AG04450 (cell line): ENCODE results near the gene TTLL9. TPM values are rescaled to one million over a fixed set of nuclear protein-coding genes. Genes with fewer than 3 reads are reported as not detected.

ENCODE experiments used
- CTCF ChIA-PET: fragments of 300-600, 350-600 bp; formaldehyde crosslinking; extraction: SDS; loops from one replicate; lab custom pipeline; 2022; ENCODE audit warnings: antibody characterized with exemption, inconsistent platforms; lab: Charles Lee
- POLR2A ChIA-PET: fragments of 350-600 bp; formaldehyde crosslinking; extraction: SDS; loops from one replicate; lab custom pipeline; 2021; ENCODE audit warnings: antibody characterized with exemption, inconsistent platforms; lab: Yijun Ruan, JAX
- DNase-seq: peaks from one replicate; pipeline ENCODE4 v3.0.0-alpha.2; 2011; ENCODE audit warnings: low read depth, low spot score
- H3K27ac ChIP-seq: one replicate; pipeline ENCODE4 v1.5.1; 2012; ENCODE audit warnings: low read depth, low read length, control low read depth
- H3K27me3 ChIP-seq: one replicate; pipeline ENCODE4 v1.6.0; 2012; ENCODE audit warnings: low read length; ENCODE audit not compliant: control insufficient read depth, insufficient read depth
- H3K4me3 ChIP-seq: 2 replicates; pipeline ENCODE4 v1.5.1; 2011; ENCODE audit warnings: mild to moderate bottlenecking, low read depth, low read length, control low read depth
- H3K9me3 ChIP-seq: 2 replicates; pipeline ENCODE4 v1.5.1; 2012; ENCODE audit warnings: low read length; ENCODE audit not compliant: control insufficient read depth, insufficient read depth
- polyA plus RNA-seq: library from polyadenylated mRNA; depleted of rRNA; stranded (reverse); fragments of >200 nt; gene quantifications from 2 replicates; pipeline ENCODE4 v1.2.3, GENCODE V29; 2011
- TF ChIP-seq, protein P1 (sequence below): IDR thresholded peaks from 2 replicates; pipeline ENCODE4 v1.5.1; 2011; ENCODE audit warnings: low read depth, low read length, control low read depth, inconsistent platforms

The TTLL9 gene
- polyA plus RNA-seq, 1 experiment, result not detected

DNA sequence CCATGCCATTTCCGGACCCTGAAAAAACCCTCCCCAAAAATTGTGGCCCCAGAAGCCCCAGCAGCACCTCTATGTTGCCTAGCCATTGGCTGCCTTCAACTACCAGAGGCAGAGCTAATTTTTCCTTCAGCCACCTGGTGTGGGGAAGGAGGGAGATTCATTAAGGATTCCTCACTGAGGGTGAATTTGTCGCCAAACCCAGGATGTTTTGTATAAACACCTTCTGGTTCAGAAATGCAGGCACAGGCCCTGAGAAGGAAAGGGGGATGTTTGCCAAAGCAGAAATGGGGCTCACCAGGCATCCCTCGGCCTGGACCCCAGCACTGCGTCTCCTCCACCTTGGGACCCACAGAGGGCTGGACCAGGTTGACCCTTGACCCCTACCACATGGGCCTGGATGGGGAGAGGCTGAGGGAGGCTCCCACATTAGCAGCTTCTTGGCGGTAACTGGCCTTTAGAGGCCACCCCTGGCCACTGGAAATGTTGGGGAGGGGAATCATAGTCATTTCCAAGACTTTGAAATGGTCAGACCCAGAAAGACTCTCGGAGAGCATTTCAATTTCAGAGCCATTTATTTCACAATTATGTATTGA, 83.2 kb downstream of the TTLL9 start:
- POLR2A ChIA-PET, result no interaction called here

DNA sequence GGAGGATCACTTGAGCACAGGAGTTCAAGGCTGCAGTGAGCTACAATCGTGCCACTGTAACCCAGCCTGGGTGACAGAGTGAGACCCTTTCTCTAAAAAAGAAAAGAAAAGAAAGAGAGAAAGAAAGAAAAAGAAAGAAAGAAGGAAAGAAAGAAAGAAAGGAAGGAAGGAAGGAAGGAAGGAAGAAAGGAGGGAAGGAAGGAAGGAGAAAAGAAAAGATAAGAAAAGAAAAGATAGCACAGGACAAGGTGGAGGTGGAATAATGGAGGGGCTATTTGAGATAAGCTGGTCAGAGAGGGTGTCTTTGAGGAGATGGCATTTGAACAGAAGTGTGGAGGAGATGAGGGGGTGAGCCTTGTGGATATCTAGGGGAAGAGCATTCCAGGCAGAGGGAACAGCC, 84.1 kb downstream of the TTLL9 start:
- ChIA-PET CTCF (interaction anchor here (1.3 to 1.9 kb wide), 2 partner anchors 102 to 131 kb away, joined by 7 to 8 read pairs; no protein-coding TSS in a partner anchor), POLR2A (no interaction called here)
- no peak overlapping the region for H3K27ac ChIP-seq
- H3K9me3 ChIP-seq, result no peaks in the 10 kb centered on the region
- no peak overlapping the region for H3K4me3 ChIP-seq
- TF ChIP-seq, protein P1, sequence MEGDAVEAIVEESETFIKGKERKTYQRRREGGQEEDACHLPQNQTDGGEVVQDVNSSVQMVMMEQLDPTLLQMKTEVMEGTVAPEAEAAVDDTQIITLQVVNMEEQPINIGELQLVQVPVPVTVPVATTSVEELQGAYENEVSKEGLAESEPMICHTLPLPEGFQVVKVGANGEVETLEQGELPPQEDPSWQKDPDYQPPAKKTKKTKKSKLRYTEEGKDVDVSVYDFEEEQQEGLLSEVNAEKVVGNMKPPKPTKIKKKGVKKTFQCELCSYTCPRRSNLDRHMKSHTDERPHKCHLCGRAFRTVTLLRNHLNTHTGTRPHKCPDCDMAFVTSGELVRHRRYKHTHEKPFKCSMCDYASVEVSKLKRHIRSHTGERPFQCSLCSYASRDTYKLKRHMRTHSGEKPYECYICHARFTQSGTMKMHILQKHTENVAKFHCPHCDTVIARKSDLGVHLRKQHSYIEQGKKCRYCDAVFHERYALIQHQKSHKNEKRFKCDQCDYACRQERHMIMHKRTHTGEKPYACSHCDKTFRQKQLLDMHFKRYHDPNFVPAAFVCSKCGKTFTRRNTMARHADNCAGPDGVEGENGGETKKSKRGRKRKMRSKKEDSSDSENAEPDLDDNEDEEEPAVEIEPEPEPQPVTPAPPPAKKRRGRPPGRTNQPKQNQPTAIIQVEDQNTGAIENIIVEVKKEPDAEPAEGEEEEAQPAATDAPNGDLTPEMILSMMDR, result no peak
- H3K27me3 ChIP-seq, result peaks cover 15% of the 10 kb centered on the region
- DNase-seq, result no peak

More for the DNA sequence above, 83.2 kb downstream of the TTLL9 start:
- H3K27me3 ChIP-seq, result peaks cover 15% of the 10 kb centered on the region
- no peak overlapping the region for H3K27ac ChIP-seq
- TF ChIP-seq, protein P1, result no peak
- H3K4me3 ChIP-seq, result no peak overlapping the region
- no peaks in the 10 kb centered on the region for H3K9me3 ChIP-seq
- no peak for DNase-seq
- CTCF ChIA-PET, result interaction anchor here (0.8 to 4.8 kb wide), 5 partner anchors 10 to 477 kb away, joined by 3 to 79 read pairs (median 16); no protein-coding TSS in a partner anchor

DNA sequence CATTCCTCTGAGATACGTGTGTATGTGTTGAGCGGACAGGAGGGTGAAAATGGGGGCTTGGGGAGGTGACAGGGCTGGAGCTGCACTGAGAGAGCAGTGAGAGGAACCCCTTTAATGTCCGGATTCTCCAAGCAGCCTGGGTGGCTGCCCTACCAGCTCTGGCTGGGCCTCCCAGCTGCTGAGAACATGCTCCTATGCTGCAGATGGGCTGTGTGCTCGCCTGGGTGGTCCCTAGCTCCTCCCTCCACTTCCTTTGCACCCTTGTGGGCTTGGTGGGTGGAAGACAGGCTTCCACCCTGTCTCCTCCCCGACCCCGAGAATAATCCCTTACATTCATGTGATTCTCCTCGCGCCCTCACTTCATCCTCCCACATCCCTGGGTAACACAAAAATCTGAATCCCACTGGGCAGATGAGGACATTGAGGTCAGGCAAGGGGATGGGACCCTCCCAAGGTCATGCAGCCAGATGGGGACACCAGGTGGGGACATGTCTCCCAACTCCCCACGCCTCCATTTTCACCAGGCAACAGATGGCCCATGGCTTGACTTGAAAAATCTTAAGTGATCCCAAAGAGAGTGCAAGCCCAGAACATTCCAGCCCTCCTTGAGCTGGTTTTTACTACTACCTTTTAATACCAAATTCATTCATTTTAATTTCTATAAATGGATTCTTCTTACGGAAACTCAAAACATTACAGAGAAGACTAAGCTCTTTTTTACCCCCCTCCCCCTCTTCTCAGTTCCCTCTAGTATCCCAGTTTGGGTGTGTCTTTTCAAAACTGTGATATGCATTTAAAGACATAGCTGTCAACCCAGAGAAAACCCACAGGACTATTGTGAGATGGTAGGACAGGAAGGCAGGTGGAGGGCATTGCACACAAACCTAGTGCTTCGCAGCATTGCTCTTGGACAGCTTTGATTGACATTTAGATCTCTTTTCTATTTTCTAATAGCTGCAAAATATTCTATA, 86.4 kb downstream of the TTLL9 start:
- ChIA-PET POLR2A (no interaction called here), CTCF (interaction anchor here (0.7 to 1.1 kb wide), 4 partner anchors 74 to 134 kb away, joined by 3 to 7 read pairs (median 4); no protein-coding TSS in a partner anchor)
- Histone ChIP-seq H3K9me3 (no peaks in the 10 kb centered on the region), H3K27me3 (peaks cover 21% of the 10 kb centered on the region), H3K4me3 (no peak overlapping the region), H3K27ac (no peak overlapping the region)
- TF ChIP-seq, protein P1, result no peak
- DNase-seq, result no peak

DNA sequence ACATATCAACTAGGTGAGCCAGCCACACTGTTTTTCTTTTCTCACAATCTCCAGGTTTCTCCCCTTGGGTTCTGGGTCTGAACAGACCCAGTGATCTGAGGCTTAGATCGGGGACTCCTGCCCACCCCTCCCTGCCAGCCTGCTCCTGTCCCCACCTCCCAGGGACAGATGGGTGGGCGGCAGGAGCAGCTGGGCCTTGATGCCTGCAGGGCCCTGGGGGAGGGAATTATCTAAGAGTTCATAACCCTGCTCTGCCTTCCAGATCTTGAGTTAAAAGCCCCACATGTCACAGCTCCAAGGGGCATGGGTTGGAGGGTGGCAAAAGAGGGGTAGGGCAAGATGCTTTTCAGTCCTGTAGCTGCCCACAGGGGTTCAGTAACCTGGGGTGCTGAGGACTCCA, 92.3 kb downstream of the TTLL9 start:
- H3K4me3 ChIP-seq, result no peak overlapping the region

More for the DNA sequence above, 92.3 kb downstream of the TTLL9 start:
- no peak overlapping the region for H3K27ac ChIP-seq
- CTCF ChIA-PET, result interaction anchor here (1.8 to 2.2 kb wide), 2 partner anchors 10 to 110 kb away, joined by 7 to 16 read pairs; partner anchors contain the start of gene PDRG1
- H3K27me3 ChIP-seq, result peaks cover 28% of the 10 kb centered on the region
- DNase-seq, result no peak
- TF ChIP-seq, protein P1, result no peak
- POLR2A ChIA-PET, result no interaction called here
- H3K9me3 ChIP-seq, result no peaks in the 10 kb centered on the region
